GM19099 (cell line): ENCODE measurements around the gene KDM4C.

Source experiments
- POLR2A ChIP-seq: IDR thresholded peaks from 3 replicates; pipeline ENCODE4 v1.6.1; 2011; ENCODE audit warnings: low read depth; ENCODE audit not compliant: insufficient read length; ENCODE audit errors: extremely low read depth

The KDM4C gene

DNA sequence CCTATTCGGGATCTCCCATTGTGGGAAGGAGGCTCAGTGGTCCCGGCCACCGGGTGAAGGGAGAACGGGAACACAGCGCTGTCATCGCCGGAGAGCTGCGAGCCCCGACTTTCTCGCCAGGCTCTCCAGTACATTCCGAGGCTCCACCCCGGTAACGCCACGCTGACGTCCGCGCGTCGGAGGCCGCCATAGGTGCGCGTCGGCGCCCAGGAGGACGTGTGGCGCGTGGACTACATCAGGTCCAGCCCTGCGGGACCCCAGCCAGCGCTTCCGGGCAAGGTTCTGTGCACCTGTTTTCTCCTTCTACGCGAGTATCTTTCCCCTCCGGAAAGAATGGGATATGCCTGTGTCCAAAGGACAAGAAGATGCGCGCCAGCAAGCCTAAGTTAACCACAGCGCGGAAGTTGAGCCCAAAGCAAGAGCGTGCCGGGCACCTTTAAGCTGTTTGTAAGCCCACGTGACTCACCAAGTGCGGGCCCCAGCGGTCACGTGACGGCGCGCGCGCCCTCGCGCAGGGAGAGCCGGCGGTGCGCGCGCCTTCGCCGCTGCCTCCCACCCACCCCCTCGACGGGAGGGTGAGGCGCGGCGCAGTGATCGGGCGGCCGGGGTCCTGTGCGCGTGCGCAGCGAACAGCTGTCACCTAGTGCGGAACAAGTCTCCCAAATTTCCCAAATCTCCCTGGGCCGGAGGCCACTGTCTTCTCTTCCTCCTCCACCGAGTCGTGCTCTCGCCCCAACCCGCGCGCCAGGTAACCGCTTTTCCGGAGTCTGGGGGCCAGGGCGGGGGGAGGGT lies at the start of gene KDM4C:
Gene KDM4C (plus strand): TSS at position 518 of the 792 bp plus-strand sequence. CDS start 35,016 bp downstream, outside the sequence.
- peak; percentile 96 for TF ChIP-seq POLR2A

DNA sequence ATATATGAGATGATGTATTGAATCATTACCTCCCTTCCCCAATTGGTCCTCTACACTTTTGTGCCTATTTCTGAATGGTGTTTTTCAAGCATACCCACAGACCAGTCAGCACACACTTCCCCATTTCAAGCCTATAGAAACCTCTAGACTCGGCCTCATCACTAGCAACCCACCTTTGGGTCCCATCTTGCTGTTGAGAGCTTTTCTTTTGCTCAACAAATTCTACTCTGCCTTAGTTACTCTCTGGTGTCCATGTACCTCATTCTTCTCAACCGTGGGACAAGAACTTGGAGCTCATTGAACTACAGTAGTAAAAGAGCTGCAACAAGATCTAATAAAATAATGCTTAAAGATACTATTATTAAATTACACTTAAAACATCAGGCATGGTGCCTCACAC lies 49.0 kb upstream of the KDM4C start:
- no peak for TF ChIP-seq POLR2A

- no peak for TF ChIP-seq POLR2A
Observed at GRCh38 chr9:6711403-6711802, 46.4 kb upstream of the KDM4C start.

- TF ChIP-seq POLR2A: no peak
Observed at GRCh38 chr9:6712041-6712440, 45.7 kb upstream of the KDM4C start.

DNA sequence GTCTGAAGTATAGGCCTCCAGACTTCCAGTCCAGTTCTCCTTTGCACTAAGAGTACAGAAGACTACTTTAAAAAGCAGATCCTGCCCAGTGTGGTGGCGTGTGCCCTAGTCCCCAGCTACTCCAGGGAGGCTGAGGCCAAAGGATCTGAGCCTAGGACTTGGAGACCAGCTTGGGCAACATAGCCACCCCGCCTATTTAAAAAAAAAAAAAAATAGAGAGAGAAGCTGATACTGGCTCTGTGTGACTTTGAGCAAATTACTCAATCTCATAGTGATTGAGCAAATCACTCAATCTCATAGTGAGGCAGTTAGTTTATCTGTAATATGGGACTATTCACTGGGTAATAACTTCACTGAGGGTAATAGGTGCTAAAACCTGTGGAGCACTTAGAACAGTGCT lies 43.6 kb upstream of the KDM4C start:
- TF ChIP-seq POLR2A: no peak

- peak; percentile 79 for TF ChIP-seq POLR2A
Observed at GRCh38 chr9:6715755-6716643, 41.8 kb upstream of the KDM4C start.

DNA sequence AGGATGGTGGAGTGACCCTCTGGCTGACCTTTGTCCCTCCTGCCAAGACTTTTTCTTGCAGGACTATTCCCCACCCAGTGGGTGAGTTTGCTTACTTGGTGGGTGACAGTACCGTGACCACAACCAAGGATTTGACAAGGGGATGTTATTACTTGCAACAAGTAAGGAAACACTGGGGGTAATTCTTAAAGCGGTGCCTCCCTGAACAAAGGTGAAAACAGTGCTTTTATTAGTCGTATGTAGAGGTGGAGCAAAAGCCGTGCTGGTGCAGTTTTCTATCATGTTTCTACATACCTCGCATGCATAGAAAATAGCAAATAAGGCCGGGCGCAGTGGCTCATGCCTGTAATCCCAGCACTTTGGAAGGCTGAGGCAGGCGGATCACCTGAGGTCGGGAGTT lies 41.0 kb upstream of the KDM4C start:
- TF ChIP-seq POLR2A: no peak

DNA sequence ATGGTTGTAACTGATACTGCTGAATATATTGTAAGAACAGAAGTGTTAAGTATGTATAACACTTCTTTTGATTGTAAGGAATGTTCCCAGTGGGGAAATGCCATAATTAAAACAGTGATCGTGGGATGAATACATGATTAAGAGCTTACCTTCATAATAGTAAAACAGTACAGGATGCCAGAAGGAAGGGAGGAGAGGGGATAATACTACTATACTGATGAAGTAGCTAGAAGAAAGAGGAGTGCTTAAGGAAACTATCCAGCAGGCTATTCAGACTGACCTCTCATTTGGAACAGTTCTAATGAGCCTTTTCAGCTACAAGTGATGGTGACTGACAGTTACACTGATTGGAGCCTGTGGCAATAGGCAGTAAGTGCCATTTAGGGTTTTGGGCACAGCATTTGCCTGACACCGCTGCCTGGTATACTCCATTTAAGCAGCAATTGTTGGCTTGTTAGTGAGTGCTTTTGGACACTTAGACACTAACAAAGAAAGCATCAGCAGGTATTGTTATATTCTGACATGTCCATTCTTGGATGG lies 33.8 kb upstream of the KDM4C start:
- no peak for TF ChIP-seq POLR2A

DNA sequence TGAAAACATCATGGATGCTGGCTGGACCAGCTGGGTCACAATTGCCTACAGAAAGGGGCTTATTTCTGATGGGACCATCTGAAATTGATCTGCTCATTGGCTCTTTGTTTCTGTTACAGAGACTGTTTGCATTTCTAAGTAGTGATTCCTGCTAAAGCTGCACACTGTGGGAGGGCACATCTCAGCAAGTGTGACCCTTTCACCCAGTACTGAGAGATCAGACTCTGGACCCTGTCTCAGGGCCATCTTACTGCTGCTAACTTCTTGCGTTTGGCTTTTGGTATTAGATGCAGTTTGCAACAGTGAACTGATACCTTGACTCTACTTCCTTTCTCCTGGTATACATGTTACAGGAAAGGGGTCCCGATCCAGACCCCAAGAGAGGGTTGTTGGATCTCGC lies 24.5 kb upstream of the KDM4C start:
- TF ChIP-seq POLR2A: no peak

GRCh38 chr9:6733831-6734230 lies 23.9 kb upstream of the KDM4C start:
- TF ChIP-seq POLR2A: no peak

DNA sequence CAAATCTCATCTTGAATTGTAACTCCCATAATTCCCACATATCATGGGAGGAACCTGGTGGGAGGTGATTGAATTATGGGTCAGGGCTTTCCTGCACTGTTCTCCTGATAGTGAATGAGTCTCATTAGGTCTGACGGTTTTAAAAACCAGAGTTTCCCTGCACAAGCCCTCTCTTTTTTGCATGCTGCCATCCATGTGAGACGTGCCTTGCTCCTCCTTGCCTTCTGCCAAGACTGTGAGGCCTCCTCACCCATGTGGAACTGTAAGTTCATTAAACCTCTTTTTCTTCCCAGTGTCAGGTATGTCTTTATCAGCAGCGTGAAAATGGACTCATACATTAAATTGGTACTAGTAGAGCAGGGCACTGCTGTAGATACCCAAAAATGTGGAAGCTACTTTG lies 22.4 kb upstream of the KDM4C start:
- TF ChIP-seq POLR2A: no peak

- TF ChIP-seq POLR2A: no peak
Observed at GRCh38 chr9:6739218-6739617, 18.6 kb upstream of the KDM4C start.

GRCh38 chr9:6757132-6757455 lies 679 bp upstream of the KDM4C start:
- no peak for TF ChIP-seq POLR2A

DNA sequence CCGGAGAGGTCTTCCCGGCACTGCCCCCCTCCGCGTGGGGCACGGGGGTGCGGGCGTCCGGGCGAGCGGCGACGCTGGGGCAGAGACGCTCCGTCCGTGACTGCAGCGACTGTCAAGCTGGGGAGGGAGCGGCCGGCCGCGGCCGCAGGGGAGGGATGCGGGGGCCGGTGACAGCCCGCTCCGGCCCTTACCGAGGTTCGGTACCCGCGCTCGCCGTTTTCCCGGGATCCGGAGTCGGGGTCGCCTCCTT lies 400 bp downstream of the KDM4C start:
- no peak for TF ChIP-seq POLR2A

- TF ChIP-seq POLR2A: peak; percentile 27
Observed at GRCh38 chr9:6758498-6759184, 868 bp downstream of the KDM4C start.
